SJSA1 (cell line): ENCODE data around the gene TBCD. TPM values are rescaled to one million over a fixed set of nuclear protein-coding genes. Genes with fewer than 3 reads are reported as not detected.

Source experiments
- DNase-seq, 2 experiments: peaks; one replicate each; pipeline ENCODE4 v3.0.0-alpha.2; 2015 to 2020; ENCODE audit warnings: low spot score in 2 of 2, low read depth in 1 of 2
- H3K27ac ChIP-seq: fragments of 250-450 bp; sonication (Bioruptor Pico); 2 replicates; pipeline ENCODE4 v1.5.1; 2020; ENCODE audit warnings: mild to moderate bottlenecking, moderate library complexity
- H3K27me3 ChIP-seq: fragments of 250-450 bp; sonication (Bioruptor Pico); replicated peaks from 2 replicates; pipeline ENCODE4 v1.5.1; 2020; ENCODE audit warnings: mild to moderate bottlenecking, moderate library complexity
- H3K36me3 ChIP-seq: fragments of 250-450 bp; sonication (Bioruptor Pico); 2 replicates; pipeline ENCODE4 v1.5.1; 2020; ENCODE audit warnings: mild to moderate bottlenecking
- H3K4me1 ChIP-seq: fragments of 250-450 bp; sonication (Bioruptor Pico); replicated peaks from 2 replicates; pipeline ENCODE4 v1.6.1; 2021; ENCODE audit warnings: mild to moderate bottlenecking
- H3K4me3 ChIP-seq: fragments of 250-450 bp; sonication (Bioruptor Pico); 2 replicates; pipeline ENCODE4 v1.5.1; 2020; ENCODE audit warnings: mild to moderate bottlenecking
- H3K9me3 ChIP-seq: fragments of 250-450 bp; sonication (Bioruptor Pico); replicated peaks from 2 replicates; pipeline ENCODE4 v1.5.1; 2020; ENCODE audit warnings: mild to moderate bottlenecking
- total RNA-seq: library from RNA; depleted of rRNA; stranded (reverse); fragments of >200 nt; shearing (Covaris generic); gene quantifications from 2 replicates; pipeline ENCODE4 v1.2.3, GENCODE V29; 2014; rRNA removed

The TBCD gene
- total RNA-seq, 1 experiment from 2014 or later = 39.4 TPM

GRCh38 chr17:82989881-82990280 is 238.0 kb downstream of the TBCD start:
- Histone ChIP-seq H3K4me3 (no peak overlapping the region), H3K4me1 (peaks cover 18% of the 10 kb centered on the region), H3K27ac (no peak overlapping the region), H3K27me3 (no peaks in the 10 kb centered on the region), H3K9me3 (no peaks in the 10 kb centered on the region), H3K36me3 (0 out of 2 replicates have a peak, but pooled peaks cover 3% of the 10 kb centered on the region)
- no peak for DNase-seq

- H3K36me3 ChIP-seq = no peaks in the 10 kb centered on the region
- DNase-seq = no peak
- no peaks in the 10 kb centered on the region for H3K27me3 ChIP-seq
- 0 out of 2 replicates have a peak, but pooled peaks cover 4% of the 10 kb centered on the region for H3K9me3 ChIP-seq
- no peak overlapping the region for H3K4me3 ChIP-seq
- H3K4me1 ChIP-seq = no peaks in the 10 kb centered on the region
- H3K27ac ChIP-seq = no peak overlapping the region
Observed at GRCh38 chr17:82993005-82993404, 241.1 kb downstream of the TBCD start.

Other genes with a start within 250 kb of the TBCD start
- gene FOXK2, start 232.3 kb upstream of the TBCD start, total RNA-seq = 39.3 and 54.9 TPM in 2 replicates
- 157 and 203 TPM in 2 replicates for gene WDR45B, start 103.6 kb upstream of the TBCD start, total RNA-seq
- gene RAB40B, start 53.4 kb upstream of the TBCD start, total RNA-seq = 11.2 and 30.9 TPM in 2 replicates
- gene FN3KRP, start 35.4 kb upstream of the TBCD start, total RNA-seq = 47.2 and 53.4 TPM in 2 replicates
- gene FN3K, start 16.4 kb upstream of the TBCD start, total RNA-seq = 0.13 TPM in 1 of 2 replicates, not detected in the other
- not detected in 2 replicates for gene ZNF750, start 88.0 kb downstream of the TBCD start, total RNA-seq